ENCODE measurements around the gene ITGA11.

DNA sequence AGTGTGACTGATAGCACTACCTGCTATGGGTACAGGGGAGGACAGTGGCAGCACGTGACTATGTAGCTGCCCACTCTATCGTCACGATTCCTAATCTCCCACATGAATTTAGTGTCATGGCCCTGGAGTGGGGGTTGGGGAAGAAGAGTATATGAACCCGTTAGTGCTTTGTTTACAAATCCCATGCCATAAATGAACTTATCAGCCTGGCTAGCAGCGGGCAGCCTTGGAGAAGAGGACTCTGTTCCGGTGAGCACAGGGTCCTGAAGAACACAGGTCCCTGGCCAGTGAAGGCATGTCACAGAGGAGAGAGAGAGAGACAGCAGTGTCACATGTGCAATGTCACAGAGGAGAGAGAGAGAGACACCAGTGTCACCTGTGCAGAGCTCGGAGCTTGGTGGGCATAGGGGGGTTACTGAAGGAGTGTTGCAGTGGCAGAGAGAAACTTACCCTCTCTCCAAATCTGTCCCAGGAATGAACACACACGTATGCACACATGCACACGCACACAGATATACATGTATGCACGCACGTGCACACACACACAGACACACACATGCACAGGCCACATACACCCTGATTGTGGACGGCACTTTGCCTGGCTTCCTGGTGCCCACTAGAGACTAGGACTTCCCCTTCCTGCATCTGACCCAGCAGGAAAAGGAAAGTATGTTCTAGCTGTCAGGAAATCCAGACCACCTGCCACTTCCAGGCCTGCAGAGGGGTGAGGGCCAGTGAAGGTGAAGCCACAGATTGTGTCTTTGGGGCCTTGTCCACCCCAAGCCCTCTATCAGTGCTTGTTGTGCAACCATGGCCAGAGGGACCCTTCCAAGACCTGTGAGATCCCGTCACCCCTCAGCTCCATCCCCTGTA lies 26.3 kb downstream of the ITGA11 start:
- no peak for TF ChIP-seq EZH2 (IDR thresholded peaks at IDR 0.05; ENCODE audit: borderline replicate concordance, insufficient read depth, low read depth, low read length, poor library complexity, severe bottlenecking)
- TF ChIP-seq CTCF (IDR thresholded peaks at IDR 0.05): no peak
